CD8-positive, alpha-beta memory T cell (primary cell): ENCODE data around the gene PEX6. TPM values are rescaled to one million over a fixed set of nuclear protein-coding genes. Genes with fewer than 3 reads are reported as not detected.

Experiments used
- CTCF ChIA-PET: fragments of 350-600 bp; sonication (Branson Sonifier 250); formaldehyde crosslinking; loops from one replicate; lab custom pipeline; 2021; ENCODE audit warnings: antibody characterized with exemption; lab: Charles Lee
- POLR2A ChIA-PET: fragments of 350-600 bp; sonication (Branson Sonifier 250); formaldehyde crosslinking; loops from one replicate; lab custom pipeline; 2021; ENCODE audit warnings: antibody characterized with exemption; lab: Charles Lee
- DNase-seq, 5 donors: peaks; one replicate each; pipeline versions ENCODE4 v3.0.0 to v3.0.0-alpha.2; 2020 to 2022; ENCODE audit warnings: mixed read lengths in 1 of 5
- H3K27ac ChIP-seq: one replicate; pipeline ENCODE4 v1.7.0; 2013; ENCODE audit warnings: low read depth, mild to moderate bottlenecking, low read length, moderate library complexity
- H3K27me3 ChIP-seq: 2 replicates; pipeline ENCODE4 v1.7.0; 2013; ENCODE audit warnings: low read length, mild to moderate bottlenecking; ENCODE audit not compliant: insufficient read depth, poor library complexity, severe bottlenecking
- H3K36me3 ChIP-seq: 2 replicates; pipeline ENCODE4 v1.7.0; 2013; ENCODE audit warnings: mild to moderate bottlenecking, low read length, moderate library complexity; ENCODE audit not compliant: insufficient read depth
- H3K4me1 ChIP-seq: 2 replicates; pipeline ENCODE4 v1.7.0; 2013; ENCODE audit warnings: mild to moderate bottlenecking, low read length, moderate library complexity; ENCODE audit not compliant: insufficient read depth
- H3K4me3 ChIP-seq: 2 replicates; pipeline ENCODE4 v1.7.0; 2013; ENCODE audit warnings: mild to moderate bottlenecking, low read length
- H3K9me3 ChIP-seq: 2 replicates; pipeline ENCODE4 v1.7.0; 2013; ENCODE audit warnings: mild to moderate bottlenecking, low read length
- H3K27ac Mint-ChIP-seq, 8 donors: one replicate each; pipeline ENCODE4 v1.8.0; 2020 to 2021; ENCODE audit warnings: mixed read lengths in 8 of 8, mild to moderate bottlenecking in 6 of 8, inconsistent platforms in 3 of 8, moderate library complexity in 3 of 8
- H3K27me3 Mint-ChIP-seq, 2 donors: one replicate each; pipeline ENCODE4 v1.8.0; 2020 to 2021; ENCODE audit warnings: mixed read lengths in 2 of 2, mild to moderate bottlenecking in 1 of 2, moderate library complexity in 1 of 2
- H3K36me3 Mint-ChIP-seq, 3 donors: one replicate each; pipeline ENCODE4 v1.8.0; 2020 to 2021; ENCODE audit warnings: mixed read lengths in 3 of 3, inconsistent platforms in 1 of 3, mild to moderate bottlenecking in 1 of 3
- H3K4me1 Mint-ChIP-seq, 3 donors: one replicate each; pipeline ENCODE4 v1.8.0; 2020 to 2021; ENCODE audit warnings: mixed read lengths in 3 of 3, inconsistent platforms in 1 of 3, mild to moderate bottlenecking in 1 of 3
- H3K4me3 Mint-ChIP-seq, 7 donors: one replicate each; pipeline ENCODE4 v1.8.0; 2020 to 2021; ENCODE audit warnings: mixed read lengths in 7 of 7, mild to moderate bottlenecking in 6 of 7, moderate library complexity in 4 of 7, inconsistent platforms in 2 of 7
- H3K9me3 Mint-ChIP-seq, 5 donors: one replicate each; pipeline ENCODE4 v1.8.0; 2020 to 2022; ENCODE audit warnings: mixed read lengths in 5 of 5, mild to moderate bottlenecking in 3 of 5, moderate library complexity in 2 of 5, inconsistent platforms in 1 of 5
- polyA plus RNA-seq: library from polyadenylated mRNA; unstranded; fragments of 300-500 nt; fragmentation: Illumina TruSeq; gene quantifications from one replicate; pipeline ENCODE4 v1.2.3, GENCODE V29; 2021
- total RNA-seq, 2 experiments: library from RNA; stranded (reverse); gene quantifications; one replicate each; pipeline ENCODE4 v1.2.3, GENCODE V29; 2021

PEX6 gene
- total and polyA plus RNA-seq, 3 experiments from 2014 or later: 14.6 to 20.6 (median 19.2) TPM

DNA sequence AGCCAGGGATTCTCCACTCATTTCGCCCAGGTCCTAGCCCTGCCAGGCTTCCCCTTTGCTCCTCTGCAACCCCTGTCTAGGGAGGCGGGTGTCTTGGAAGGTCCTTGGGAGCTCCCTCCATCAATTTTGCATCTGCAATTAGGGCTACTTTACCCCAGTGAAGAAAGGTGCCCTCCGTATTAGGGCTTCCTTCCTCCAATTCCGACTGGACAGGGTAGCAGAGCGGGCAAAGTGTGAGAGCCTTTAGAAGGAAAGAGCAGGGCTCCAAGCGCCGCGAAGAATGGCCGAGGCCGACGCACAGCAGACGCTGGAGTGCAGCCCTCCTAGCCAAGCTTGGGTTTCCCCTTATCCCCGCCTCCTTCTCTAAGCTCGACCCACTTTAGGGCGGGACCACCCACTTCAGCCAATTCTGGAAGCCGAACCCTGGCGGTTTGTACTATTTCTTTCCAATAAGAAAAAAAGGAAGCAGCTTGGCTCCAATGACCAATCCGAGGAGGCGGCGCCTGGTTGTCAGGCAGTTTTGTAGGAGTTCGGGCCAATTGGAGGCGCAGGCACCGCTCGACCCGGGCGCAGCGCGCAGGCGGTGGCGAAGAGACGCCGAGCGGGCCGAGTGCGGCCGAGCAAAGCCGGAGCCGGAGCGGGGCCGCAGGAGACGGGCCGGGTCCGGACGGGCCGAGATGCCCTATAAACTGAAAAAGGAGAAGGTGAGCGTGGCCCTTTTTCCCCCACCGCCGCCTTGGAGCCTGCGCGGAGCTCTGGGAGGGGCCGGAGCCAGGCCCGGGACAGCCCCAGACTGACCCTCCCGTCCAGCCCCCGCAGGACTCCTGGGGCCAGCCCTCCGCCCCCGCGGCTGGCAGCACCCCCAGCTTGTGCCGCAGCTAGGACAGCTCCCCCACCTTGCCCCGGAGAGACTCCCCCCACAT is 5.3 kb upstream of the PEX6 start, which contains the start of gene PPP2R5D:
PPP2R5D (plus strand) TSS at position 570 of the 923 bp plus-strand sequence; CDS start at position 678, 108 bp downstream.
- Mint-ChIP-seq H3K9me3 (no peaks in the 10 kb centered on the region), H3K4me3 (peak within 1 kb of the TSS; percentile 82 to 96 (median 93))

DNA sequence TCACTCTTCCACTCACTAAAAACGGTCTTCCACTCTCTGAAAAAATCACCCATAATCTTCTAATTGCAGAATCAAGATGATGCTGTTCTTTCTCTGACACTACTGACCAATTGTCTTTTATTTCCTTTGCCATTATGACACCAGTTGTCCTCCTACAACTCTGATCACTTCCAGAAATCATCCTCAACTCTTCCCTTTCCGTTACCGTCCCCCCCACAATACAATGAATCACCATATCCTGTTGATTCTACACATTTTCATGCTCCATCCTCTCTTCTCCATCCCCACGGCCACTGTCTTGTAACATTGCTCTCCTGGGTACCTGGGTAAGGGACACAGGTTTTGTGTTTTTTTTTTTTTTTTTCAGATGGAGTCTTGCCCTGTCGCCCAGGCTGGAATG is 2.9 kb upstream of the PEX6 start:
- no peaks in the 10 kb centered on the region for H3K9me3 Mint-ChIP-seq

More for the DNA sequence above, 5.3 kb upstream of the PEX6 start, which contains the start of gene PPP2R5D:
- peaks cover 0 to 2% of the 10 kb centered on the region in 2 donors for H3K27me3 Mint-ChIP-seq
- Histone ChIP-seq H3K9me3 (no peaks in the 10 kb centered on the region), H3K27ac (peak within 1 kb of the TSS; percentile 87), H3K36me3 (peaks cover 5% of the 10 kb centered on the region), H3K4me1 (peaks cover 53% of the 10 kb centered on the region), H3K27me3 (no peaks in the 10 kb centered on the region), H3K4me3 (peak within 1 kb of the TSS; percentile 88)
- H3K4me1 Mint-ChIP-seq: peaks cover 59 to 73% (median 60%) of the 10 kb centered on the region in 3 donors
- ChIA-PET POLR2A (interaction anchor here (0.5 to 2.1 kb wide), 12 partner anchors 9 to 1894 kb away, joined by 3 to 45 read pairs (median 4); partner anchors contain the start of genes CNPY3, GNMT, KLC4 and KLHDC3), CTCF (interaction anchor here (1.0 to 1.9 kb wide), 7 partner anchors 25 to 270 kb away, joined by 3 to 17 read pairs (median 7); partner anchors contain the start of genes CNPY3, KLHDC3 and MEA1)
- peaks cover 0 to 26% (median 0%) of the 10 kb centered on the region in 3 donors for H3K36me3 Mint-ChIP-seq
- H3K27ac Mint-ChIP-seq: peak within 1 kb of the TSS; percentile 90 to 98 (median 96)
- peak; percentile 93 to 98 (median 97) for DNase-seq

DNA sequence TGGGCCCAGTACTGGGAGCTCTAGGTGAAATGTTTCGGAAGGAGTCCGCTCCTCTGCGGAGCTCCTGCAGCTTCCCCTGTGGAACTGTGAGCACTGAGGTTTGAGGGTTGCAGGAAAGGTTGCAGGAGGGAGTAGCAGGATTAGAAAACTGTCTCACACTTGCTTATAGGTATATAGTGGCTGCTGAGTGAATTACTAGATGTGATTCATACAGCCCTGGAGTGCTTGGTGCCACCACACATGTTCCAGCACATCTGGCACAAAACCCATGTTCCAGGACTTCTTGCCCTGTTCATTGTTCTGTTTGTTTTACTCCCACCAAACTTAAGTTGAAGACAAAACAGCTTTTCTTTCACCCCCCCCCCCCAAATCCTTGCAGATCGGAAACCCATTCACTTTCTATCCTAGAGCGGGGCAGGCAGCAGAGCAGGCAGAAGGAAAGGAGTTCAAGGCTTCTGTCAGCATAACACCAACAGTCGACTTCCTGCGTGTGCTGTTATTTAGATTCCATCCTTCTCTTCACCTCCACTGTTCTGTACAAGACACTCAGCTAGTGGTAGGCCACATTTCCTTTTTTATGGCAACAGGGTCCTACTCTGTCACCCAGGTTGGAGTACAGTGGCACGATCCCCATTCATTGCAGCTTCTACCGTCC is 669 bp upstream of the PEX6 start:
- DNase-seq: peak in 1 of 5 donors; percentile 18
- Histone ChIP-seq H3K9me3 (no peaks in the 10 kb centered on the region), H3K36me3 (no peaks in the 10 kb centered on the region), H3K4me1 (peaks cover 47% of the 10 kb centered on the region), H3K27ac (peak overlapping the region; percentile 79), H3K27me3 (no peaks in the 10 kb centered on the region), H3K4me3 (peak overlapping the region; percentile 80)
- Mint-ChIP-seq H3K36me3 (peaks cover 0 to 20% (median 2%) of the 10 kb centered on the region in 3 donors), H3K4me3 (peak overlapping the region; percentile 85 to 96 (median 94)), H3K27me3 (no peaks in the 10 kb centered on the region), H3K9me3 (no peaks in the 10 kb centered on the region), H3K27ac (peak overlapping the region; percentile 94 to 99 (median 97)), H3K4me1 (peaks cover 39 to 62% (median 52%) of the 10 kb centered on the region in 3 donors)
- POLR2A ChIA-PET: interaction anchor here (0.8 to 2.5 kb wide), 14 partner anchors 12 to 1245 kb away, joined by 3 to 50 read pairs (median 5); partner anchors contain the start of genes CNPY3, KLC4, KLHDC3 and MEA1
- CTCF ChIA-PET: interaction anchor here (1.0 to 2.3 kb wide), 7 partner anchors 8 to 447 kb away, joined by 3 to 16 read pairs (median 4); partner anchors contain the start of genes ABCC10 and CNPY3

More for the DNA sequence above, 2.9 kb upstream of the PEX6 start:
- Mint-ChIP-seq H3K4me1 (peaks cover 52 to 64% (median 58%) of the 10 kb centered on the region in 3 donors), H3K27ac (peak overlapping the region; percentile 24 to 93 (median 76)), H3K36me3 (peaks cover 0 to 19% (median 1%) of the 10 kb centered on the region in 3 donors), H3K27me3 (no peaks in the 10 kb centered on the region), H3K4me3 (peak overlapping the region in 5 of 7 donors; percentile 8 to 65 (median 59))
- Histone ChIP-seq H3K4me1 (peaks cover 54% of the 10 kb centered on the region), H3K4me3 (no peak overlapping the region), H3K36me3 (no peaks in the 10 kb centered on the region), H3K9me3 (no peaks in the 10 kb centered on the region), H3K27me3 (no peaks in the 10 kb centered on the region), H3K27ac (no peak overlapping the region)
- ChIA-PET POLR2A (interaction anchor here (0.7 kb wide), 1 partner anchor 32 kb away, joined by 3 read pairs; the partner anchor contains the start of gene KLHDC3), CTCF (no interaction called here)
- no peak for DNase-seq

DNA sequence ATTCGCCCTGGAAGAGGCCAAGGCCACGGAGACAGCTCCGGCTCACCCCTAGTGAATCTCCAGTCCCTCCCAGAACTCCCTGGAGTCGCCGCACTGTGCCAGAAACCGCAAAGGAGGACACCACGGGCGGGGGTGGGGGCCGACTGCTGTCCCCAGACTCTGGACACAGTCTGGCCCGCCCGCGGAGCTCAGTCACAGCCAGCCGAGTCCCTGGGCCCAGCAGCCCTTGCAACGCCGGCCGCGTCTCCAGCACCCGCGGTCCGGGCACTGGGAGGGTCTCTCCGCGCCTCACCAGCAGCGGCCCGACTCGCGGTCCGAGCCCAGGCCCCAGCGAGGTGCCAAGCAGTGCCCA is 518 bp downstream of the PEX6 start:
- Mint-ChIP-seq H3K27me3 (no peaks in the 10 kb centered on the region), H3K4me3 (peak overlapping the region; percentile 84 to 94 (median 87)), H3K4me1 (peaks cover 33 to 61% (median 48%) of the 10 kb centered on the region in 3 donors), H3K36me3 (peaks cover 0 to 26% (median 2%) of the 10 kb centered on the region in 3 donors), H3K9me3 (no peaks in the 10 kb centered on the region), H3K27ac (peak overlapping the region; percentile 85 to 95 (median 90))
- Histone ChIP-seq H3K9me3 (no peaks in the 10 kb centered on the region), H3K4me1 (peaks cover 42% of the 10 kb centered on the region), H3K4me3 (peak overlapping the region; percentile 80), H3K36me3 (peaks cover 4% of the 10 kb centered on the region), H3K27ac (peak overlapping the region; percentile 79), H3K27me3 (no peaks in the 10 kb centered on the region)
- ChIA-PET CTCF (interaction anchor here (1.0 to 2.3 kb wide), 3 partner anchors 9 to 49 kb away, joined by 3 to 16 read pairs (median 4); partner anchors contain the start of gene CNPY3), POLR2A (interaction anchor here (0.6 to 2.5 kb wide), 15 partner anchors 13 to 1656 kb away, joined by 3 to 50 read pairs (median 4); partner anchors contain the start of genes CNPY3, CUL7, GNMT and GTPBP2)
- DNase-seq: peak in 2 of 5 donors; percentile 6 to 24

- Mint-ChIP-seq H3K4me1 (peaks cover 25 to 50% (median 40%) of the 10 kb centered on the region in 3 donors), H3K36me3 (peaks cover 0 to 36% (median 5%) of the 10 kb centered on the region in 3 donors), H3K4me3 (peak overlapping the region in 2 of 7 donors; percentile 27 to 28), H3K27me3 (no peaks in the 10 kb centered on the region), H3K27ac (peak overlapping the region in 2 of 8 donors; percentile 70 to 87), H3K9me3 (no peaks in the 10 kb centered on the region)
- Histone ChIP-seq H3K9me3 (no peaks in the 10 kb centered on the region), H3K4me3 (no peak overlapping the region), H3K27ac (no peak overlapping the region), H3K27me3 (no peaks in the 10 kb centered on the region), H3K36me3 (peaks cover 4% of the 10 kb centered on the region), H3K4me1 (peaks cover 34% of the 10 kb centered on the region)
- ChIA-PET CTCF (interaction anchor here (0.8 to 1.1 kb wide), 2 partner anchors 46 to 169 kb away, joined by 3 read pairs; partner anchors contain the start of gene CNPY3), POLR2A (interaction anchor here (0.7 to 1.2 kb wide), 4 partner anchors 9 to 85 kb away, joined by 3 to 4 read pairs (median 3); partner anchors contain the start of gene PPP2R5D)
- DNase-seq: no peak
Observed at GRCh38 chr6:42974919-42975505, 4.0 kb downstream of the PEX6 start.

GRCh38 chr6:42973926-42974325 is 5.1 kb downstream of the PEX6 start:
- Histone ChIP-seq H3K4me1 (peaks cover 26% of the 10 kb centered on the region), H3K27ac (no peak overlapping the region), H3K9me3 (no peaks in the 10 kb centered on the region), H3K36me3 (peaks cover 8% of the 10 kb centered on the region), H3K4me3 (no peak overlapping the region), H3K27me3 (no peaks in the 10 kb centered on the region)
- H3K36me3 Mint-ChIP-seq: peaks cover 0 to 37% (median 5%) of the 10 kb centered on the region in 3 donors
- ChIA-PET CTCF (interaction anchor here (0.7 to 1.1 kb wide), 3 partner anchors 12 to 44 kb away, joined by 3 read pairs; partner anchors contain the start of genes CNPY3, KLHDC3 and MEA1), POLR2A (interaction anchor here (1.2 kb wide), 1 partner anchor 8 kb away, joined by 4 read pairs; no protein-coding TSS in a partner anchor)
- DNase-seq: no peak
- H3K4me1 Mint-ChIP-seq: peaks cover 15 to 39% (median 30%) of the 10 kb centered on the region in 3 donors
- no peak overlapping the region for H3K4me3 Mint-ChIP-seq
- H3K27me3 Mint-ChIP-seq: no peaks in the 10 kb centered on the region
- H3K9me3 Mint-ChIP-seq: no peaks in the 10 kb centered on the region
- H3K27ac Mint-ChIP-seq: peak overlapping the region in 5 of 8 donors; percentile 14 to 88 (median 27)
